ENCODE results near the gene FAM151A.

The FAM151A gene

DNA sequence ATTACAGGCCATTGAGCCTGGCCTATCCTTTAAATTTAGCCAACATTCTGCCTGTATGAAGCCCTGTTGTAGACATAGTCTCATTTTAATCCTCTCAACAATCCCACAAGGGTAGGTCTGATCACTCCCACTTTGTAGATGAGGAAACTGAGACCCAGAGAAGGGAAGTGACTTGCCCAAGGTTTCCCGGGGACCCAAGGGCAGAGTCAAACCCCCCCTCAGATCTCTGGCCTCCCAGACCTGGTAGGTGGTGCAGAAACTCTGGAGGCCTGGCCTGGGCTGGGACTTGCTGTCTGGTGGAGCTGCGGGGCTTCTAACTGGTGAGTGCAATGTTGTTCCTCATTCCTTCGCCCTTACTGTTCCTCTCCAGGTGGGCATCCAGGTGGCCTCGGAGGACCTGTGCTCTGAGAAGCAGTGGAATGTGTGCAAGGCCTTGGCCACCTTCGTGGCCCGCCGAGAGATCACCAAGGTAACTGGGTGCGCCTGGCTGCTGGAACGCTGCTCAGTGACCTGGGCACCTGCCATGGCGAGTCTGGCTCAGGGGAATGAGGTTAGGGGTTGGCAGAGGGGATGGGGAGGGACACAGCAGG is 29.7 kb downstream of the FAM151A start:
- no peak overlapping the region for H3K27ac ChIP-seq
- no peak overlapping the region for H3K4me3 ChIP-seq (ENCODE audit: low read depth, low read length)
- no peaks in the 10 kb centered on the region for H3K4me1 ChIP-seq
- TF ChIP-seq, protein P1, sequence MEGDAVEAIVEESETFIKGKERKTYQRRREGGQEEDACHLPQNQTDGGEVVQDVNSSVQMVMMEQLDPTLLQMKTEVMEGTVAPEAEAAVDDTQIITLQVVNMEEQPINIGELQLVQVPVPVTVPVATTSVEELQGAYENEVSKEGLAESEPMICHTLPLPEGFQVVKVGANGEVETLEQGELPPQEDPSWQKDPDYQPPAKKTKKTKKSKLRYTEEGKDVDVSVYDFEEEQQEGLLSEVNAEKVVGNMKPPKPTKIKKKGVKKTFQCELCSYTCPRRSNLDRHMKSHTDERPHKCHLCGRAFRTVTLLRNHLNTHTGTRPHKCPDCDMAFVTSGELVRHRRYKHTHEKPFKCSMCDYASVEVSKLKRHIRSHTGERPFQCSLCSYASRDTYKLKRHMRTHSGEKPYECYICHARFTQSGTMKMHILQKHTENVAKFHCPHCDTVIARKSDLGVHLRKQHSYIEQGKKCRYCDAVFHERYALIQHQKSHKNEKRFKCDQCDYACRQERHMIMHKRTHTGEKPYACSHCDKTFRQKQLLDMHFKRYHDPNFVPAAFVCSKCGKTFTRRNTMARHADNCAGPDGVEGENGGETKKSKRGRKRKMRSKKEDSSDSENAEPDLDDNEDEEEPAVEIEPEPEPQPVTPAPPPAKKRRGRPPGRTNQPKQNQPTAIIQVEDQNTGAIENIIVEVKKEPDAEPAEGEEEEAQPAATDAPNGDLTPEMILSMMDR (IDR thresholded peaks at IDR 0.05): no peak
- H3K9me3 ChIP-seq (ENCODE audit: control insufficient read depth, low read length): no peaks in the 10 kb centered on the region
- no peak overlapping the region for H2AFZ ChIP-seq
- no peak overlapping the region for H3K4me2 ChIP-seq (ENCODE audit: low read length)
- H3K9ac ChIP-seq: no peak overlapping the region
- H3K27me3 ChIP-seq (ENCODE audit: control insufficient read depth, insufficient read depth, low read length): no peaks in the 10 kb centered on the region
- H3K79me2 ChIP-seq: no peaks in the 10 kb centered on the region
- no peaks in the 10 kb centered on the region for H3K36me3 ChIP-seq (ENCODE audit: control insufficient read depth, insufficient read depth, low read length)

DNA sequence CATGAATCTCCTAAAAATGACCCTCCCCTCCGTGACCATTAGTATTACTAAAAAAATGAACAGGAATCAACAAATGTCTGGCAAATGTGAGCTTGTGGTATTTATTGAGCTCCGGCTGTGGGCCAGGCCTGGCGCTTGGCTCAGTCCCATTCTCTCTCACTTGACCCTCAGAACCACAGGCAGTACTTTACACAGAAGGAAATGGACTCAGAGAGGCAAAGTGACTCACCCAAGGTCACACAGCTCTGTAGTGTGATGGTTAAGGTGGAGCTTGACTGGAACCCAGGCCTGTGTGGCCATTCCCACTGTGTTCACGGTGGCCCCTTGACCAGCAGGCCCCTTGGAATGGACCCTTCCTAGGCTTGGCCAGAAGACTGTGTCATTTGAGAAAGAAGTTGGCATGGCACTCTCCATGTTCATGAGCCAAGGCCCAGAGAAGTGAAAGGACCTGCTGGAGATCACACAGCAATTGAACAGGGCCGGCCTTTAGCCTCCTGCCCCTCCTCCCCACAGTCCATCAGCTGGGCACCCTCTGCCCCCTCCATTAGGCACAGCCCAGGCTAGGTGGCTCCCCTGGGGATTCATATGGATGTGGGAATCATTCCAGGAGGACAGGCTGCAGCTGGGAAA is 32.1 kb downstream of the FAM151A start:
- no peaks in the 10 kb centered on the region for H3K36me3 ChIP-seq (ENCODE audit: control insufficient read depth, insufficient read depth, low read length)
- no peaks in the 10 kb centered on the region for H3K9me3 ChIP-seq (ENCODE audit: control insufficient read depth, low read length)
- no peak overlapping the region for H3K4me2 ChIP-seq (ENCODE audit: low read length)
- H3K27ac ChIP-seq: no peak overlapping the region
- TF ChIP-seq, protein P1 (IDR thresholded peaks at IDR 0.05): no peak
- no peak overlapping the region for H2AFZ ChIP-seq
- H3K4me3 ChIP-seq (ENCODE audit: low read depth, low read length): no peak overlapping the region
- no peaks in the 10 kb centered on the region for H3K79me2 ChIP-seq
- no peaks in the 10 kb centered on the region for H3K4me1 ChIP-seq
- no peak overlapping the region for H3K9ac ChIP-seq
- H3K27me3 ChIP-seq (ENCODE audit: control insufficient read depth, insufficient read depth, low read length): no peaks in the 10 kb centered on the region

DNA sequence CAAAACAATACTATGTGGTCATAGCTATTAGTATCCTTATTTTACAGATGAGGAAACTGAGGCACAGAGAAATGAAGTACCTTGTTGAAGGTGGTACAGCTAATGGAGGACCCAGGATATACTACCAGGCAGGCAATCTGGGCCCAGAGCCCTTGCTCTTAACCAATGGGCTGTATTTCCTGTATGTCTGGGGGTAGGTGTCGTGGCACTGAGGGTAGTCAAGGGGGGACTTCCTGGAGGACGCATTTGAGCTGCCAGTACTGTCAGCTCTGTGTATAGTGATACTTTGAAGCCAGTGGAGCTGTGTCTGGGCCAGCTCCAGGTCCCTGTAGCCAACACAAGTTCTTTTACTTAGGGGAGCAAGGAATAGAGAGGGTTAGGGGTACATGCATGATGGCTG is 34.9 kb downstream of the FAM151A start:
- Histone ChIP-seq H3K79me2 (no peaks in the 10 kb centered on the region), H3K4me3 (ENCODE audit: low read depth, low read length) (no peak overlapping the region), H3K27me3 (ENCODE audit: control insufficient read depth, insufficient read depth, low read length) (no peaks in the 10 kb centered on the region), H3K9me3 (ENCODE audit: control insufficient read depth, low read length) (no peaks in the 10 kb centered on the region), H3K36me3 (ENCODE audit: control insufficient read depth, insufficient read depth, low read length) (no peaks in the 10 kb centered on the region), H3K4me1 (no peaks in the 10 kb centered on the region), H3K9ac (no peak overlapping the region), H3K4me2 (ENCODE audit: low read length) (no peak overlapping the region), H2AFZ (no peak overlapping the region), H3K27ac (no peak overlapping the region)
- TF ChIP-seq, protein P1 (IDR thresholded peaks at IDR 0.05): no peak

DNA sequence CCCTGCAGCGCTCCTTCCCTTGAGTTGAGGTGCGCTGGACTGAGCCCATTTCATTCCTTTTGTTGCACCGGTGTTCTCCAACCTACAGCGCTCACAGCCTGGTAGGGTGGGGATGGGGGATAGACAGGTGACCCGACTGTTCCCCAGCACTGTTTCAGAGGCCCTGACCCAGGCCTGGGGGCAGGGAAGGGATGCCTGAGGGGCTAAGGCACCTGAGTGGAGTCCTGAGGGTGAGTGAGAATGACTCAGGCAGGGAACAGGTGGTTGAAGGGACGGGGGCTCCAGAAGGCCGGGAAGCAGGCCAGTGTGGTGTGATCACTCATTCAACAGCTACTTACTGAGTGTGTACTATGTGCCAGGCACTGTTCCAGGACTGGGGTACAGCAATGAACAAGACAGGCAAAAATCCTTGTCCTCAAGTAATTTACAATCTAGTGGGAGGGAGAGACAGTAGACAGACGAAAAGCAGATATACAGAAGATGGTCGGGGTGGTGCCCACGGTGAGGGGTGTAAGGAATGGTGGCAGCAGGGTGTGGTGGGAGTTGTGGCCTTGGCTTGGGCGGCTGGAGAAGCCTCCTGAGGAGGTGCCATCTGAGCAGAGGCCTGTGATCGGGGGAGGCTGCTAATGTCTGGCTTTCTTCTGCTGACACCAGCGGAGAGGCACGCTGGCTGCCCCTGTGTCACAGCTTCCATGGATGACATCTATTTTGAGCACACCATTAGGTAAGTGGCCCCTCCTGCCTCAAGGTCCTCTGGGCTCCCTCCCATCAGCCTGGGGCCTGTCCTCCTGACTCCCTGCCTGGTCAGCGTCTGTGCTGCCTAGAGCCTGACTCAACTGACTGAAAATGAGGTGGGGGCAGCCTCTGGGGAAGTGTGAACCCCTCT is 37.9 kb downstream of the FAM151A start:
- peaks cover 9% of the 10 kb centered on the region for H3K4me1 ChIP-seq
- H3K9ac ChIP-seq: no peak overlapping the region
- TF ChIP-seq, protein P1 (IDR thresholded peaks at IDR 0.05): no peak
- H3K9me3 ChIP-seq (ENCODE audit: control insufficient read depth, low read length): no peaks in the 10 kb centered on the region
- no peaks in the 10 kb centered on the region for H3K36me3 ChIP-seq (ENCODE audit: control insufficient read depth, insufficient read depth, low read length)
- no peak overlapping the region for H3K4me2 ChIP-seq (ENCODE audit: low read length)
- H3K4me3 ChIP-seq (ENCODE audit: low read depth, low read length): no peak overlapping the region
- H2AFZ ChIP-seq: no peak overlapping the region
- no peaks in the 10 kb centered on the region for H3K27me3 ChIP-seq (ENCODE audit: control insufficient read depth, insufficient read depth, low read length)
- no peak overlapping the region for H3K27ac ChIP-seq
- H3K79me2 ChIP-seq: no peaks in the 10 kb centered on the region

All from parathyroid adenoma (tissue), 2 donors.